ENCODE measurements around the gene RBM23.
A peak's percentile ranks its signal among the peaks of the same experiment; 100 is the strongest.

- TF ChIP-seq CTCF (IDR thresholded peaks at IDR 0.05) = peak; percentile 98
- no peak for TF ChIP-seq EZH2 (IDR thresholded peaks at IDR 0.05)
- no peak for TF ChIP-seq EZH2phosphoT487 (IDR thresholded peaks at IDR 0.05)
These were observed 46.7 kb downstream of the RBM23 start for GRCh38 chr14:22872033-22872832.
